HG03103 (cell line): ENCODE measurements around the gene NACC1.
"Not testable (repeated sequence)": the region's sequence is repeated elsewhere in the genome, so short reads cannot be mapped to it uniquely, and the experiment has no call there.

Experiments used
- ATAC-seq: cut with Tn5 transposase; IDR thresholded peaks from one replicate; pipeline ENCODE4 v1.9.1; 2021; ENCODE audit warnings: low read depth; ENCODE audit not compliant: unreplicated experiment

Gene NACC1

DNA sequence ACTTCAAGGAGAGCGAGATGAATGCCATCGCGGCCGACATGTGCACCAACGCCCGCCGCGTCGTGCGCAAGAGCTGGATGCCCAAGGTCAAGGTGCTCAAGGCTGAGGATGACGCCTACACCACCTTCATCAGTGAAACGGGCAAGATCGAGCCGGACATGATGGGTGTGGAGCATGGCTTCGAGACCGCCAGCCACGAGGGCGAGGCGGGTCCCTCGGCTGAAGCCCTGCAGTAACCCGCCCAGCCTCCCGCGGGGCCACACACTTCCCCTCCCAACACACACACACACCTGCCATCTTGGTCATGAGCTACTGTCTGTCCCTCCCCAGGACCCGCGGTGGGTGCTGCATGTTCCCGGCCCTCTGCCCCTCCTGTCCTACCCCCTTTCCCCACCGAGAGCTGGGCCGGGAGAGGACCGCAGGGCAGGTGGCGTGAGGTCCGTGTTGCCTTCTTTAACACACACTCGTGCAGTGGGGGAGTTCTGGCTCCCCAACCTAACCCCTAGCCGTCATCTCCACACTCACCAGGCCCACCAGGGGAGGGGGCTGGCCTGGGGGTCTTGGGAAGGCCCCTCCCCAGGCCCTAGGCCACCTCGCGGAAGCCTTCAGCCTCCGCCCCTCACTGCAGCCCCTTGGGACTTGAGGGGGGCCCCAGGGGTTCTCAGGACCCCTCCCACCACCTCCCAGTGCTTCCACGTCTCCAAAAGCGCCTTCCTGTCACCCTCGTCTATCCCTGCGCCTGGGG, 20.3 kb downstream of the NACC1 start:
- ATAC-seq: no peak

DNA sequence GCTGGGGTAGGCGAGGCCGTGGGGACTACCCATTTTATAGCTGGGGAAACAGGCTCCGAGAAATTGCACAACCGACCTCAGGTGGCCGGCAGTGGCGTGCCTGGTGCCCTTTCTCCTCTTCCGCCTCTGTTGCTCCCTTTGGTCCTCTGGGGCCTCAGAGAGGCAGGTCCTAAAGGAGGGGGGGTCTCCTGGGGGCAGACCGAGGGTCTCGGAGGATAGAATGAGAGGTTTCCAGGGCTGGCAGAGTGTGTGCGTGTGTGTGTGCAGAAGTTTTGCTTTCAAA, 20.8 kb downstream of the NACC1 start:
- no peak for ATAC-seq

DNA sequence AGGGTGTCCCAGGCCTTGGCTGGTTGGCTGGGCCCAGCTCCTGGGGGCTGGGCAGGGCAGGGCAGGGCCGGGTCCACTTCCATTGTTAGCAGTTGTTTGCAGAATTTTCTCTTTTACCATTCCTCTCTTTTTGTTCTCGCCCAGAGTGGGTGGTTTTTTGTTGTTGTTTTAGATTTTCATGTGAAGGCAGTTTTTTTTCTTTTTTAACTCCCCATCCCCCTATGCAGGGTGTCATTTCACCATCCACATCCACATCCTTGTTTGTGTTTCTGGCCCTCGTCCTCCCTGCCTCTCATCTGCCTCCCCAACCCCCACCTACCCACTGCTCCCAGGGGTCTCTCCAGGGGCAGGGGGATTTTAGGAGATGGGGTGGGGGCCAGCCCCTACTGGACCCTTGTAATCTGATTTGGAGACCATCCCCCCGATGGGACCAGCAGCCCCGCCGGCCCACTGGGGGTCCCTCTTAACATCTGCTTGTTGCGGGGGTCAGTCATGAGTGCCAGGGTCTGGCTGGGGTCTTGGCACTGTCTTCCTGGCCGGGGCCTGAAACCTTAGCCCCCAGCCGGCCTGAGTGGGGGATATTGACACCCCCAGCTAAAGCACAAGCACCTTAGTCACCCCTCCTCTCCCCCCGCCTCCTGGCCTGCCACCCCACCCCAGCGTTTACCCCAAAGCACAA, 21.7 kb downstream of the NACC1 start:
- ATAC-seq: no peak

DNA sequence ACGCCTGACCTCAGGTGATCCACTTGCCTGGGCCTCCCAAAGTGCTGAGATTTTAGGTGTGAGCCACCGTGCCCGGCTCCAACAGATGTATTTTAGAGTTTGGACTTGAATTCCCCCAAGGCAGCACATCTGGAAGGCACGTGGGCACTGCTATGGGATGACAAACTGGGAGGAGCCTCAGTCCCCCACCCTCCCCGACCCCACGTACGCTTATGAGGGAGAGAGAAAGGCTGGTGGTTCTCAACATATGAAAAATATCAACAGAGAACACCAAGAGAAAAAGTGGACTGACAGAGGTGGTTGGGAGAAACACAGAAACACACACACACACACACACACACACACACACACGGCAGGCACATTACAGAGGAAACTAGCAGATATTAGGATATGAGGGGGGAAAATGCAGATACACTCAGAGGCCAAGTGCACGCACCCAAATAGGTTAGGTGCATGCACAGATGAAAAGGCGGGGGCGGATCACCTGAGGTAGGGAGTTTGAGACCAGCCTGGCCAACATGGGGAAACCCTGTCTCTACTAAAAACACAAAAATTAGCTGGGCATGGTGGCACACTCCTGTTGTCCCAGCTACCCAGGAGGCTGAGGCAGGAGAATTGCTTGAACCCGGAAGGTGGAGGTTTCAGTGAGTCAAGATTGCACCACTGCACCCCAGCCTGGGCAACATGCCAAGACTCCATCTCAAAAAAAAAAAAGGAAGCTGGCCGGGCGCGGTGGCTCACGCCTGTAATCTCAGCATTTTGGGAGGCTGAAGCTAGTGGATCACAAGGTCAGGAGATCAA, 28.9 kb downstream of the NACC1 start:
- no peak for ATAC-seq

DNA sequence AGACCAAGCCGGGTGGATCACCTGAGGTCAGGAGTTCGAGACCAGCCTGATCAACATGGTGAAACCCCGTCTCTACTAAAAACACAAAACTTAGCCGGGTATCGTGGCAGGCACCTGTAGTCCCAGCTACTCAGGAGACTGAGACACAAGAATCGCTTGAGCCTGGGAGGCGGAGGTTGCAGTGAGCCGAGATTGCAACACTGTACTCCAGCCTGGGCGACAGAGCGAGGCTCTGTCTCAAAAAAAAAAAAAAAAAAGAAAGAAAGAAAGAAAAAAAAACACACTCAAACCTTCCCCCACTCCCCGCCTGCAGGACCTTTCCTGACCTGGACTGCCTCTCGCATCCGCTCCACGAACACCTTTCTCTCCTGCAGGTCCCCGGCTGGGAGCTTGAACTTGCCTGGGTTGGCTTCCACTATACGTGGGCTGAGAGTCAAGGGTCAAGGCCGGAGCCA, 31.1 kb downstream of the NACC1 start:
- ATAC-seq: not testable (repeated sequence)

DNA sequence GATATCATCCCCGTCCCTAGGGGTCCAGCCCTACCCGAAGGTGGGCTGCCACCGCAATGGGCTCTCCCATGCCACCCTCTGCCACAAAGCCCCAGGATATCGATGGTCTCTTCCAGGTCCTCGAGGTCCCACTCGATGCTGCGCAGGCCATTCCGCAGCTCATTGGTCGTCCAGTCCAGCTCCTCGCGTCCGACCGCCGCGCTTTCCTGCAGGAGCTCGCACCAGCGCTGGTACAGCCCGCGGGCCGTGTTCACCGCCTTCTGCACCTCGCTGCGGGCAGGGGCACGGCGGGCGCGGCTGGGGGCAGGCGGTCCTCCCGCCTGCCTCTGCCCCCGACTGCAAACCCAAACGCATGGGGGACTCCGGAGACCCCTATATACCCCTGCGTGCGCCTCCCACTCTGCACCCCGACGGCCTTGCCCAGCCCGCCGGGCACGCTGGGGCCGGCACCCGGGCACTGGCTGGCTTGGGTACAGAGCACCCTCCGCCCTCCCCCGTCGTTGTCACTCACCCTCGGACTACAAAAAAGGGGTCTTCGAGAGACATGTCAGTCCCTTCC, 31.6 kb downstream of the NACC1 start:
- ATAC-seq: no peak

DNA sequence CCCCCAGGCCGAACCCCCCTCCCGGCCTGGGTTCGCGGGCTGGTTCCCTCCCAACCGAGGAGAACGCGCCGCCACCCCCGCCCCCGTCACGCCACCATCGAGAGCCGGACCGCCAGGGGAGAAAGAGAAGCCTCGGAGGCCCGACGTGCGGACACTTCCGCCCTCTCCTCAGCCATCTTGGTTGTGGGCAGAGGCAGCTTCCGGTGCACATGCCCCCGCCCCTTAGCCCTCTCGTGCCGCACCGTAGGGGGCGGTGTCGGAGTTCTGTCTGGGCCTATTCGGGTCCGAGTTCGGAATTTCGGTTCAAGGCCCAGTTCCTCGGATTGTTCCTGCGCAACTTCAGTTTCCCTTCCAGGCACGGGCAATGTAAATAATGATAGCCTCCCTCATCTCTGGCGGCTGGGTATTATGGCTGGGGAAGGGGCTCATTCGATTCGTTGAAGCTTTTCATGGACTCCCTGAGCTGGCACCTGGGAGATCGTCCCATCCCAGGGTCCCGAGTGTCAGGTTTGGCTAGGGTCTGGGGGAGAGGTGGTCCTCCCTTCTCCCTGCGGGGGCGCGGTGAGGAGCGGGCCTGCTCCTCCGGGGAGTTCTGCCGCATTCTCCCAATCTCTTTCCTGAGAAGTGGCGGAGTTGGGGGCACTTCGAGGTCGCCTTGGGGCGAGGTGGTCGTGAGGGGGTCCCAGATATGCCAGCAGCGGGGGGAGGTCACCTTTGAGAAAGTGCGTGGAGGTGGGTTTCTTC, 32.3 kb downstream of the NACC1 start, which contains the start of the genes IER2 and STX10:
TSS of gene IER2 (plus strand) at position 225 of the 744 bp plus-strand sequence. CDS start 2,776 bp downstream, outside the sequence.
TSS of gene STX10 (minus strand) at position 189 of the 744 bp plus-strand sequence. CDS start 202 bp downstream, outside the sequence.
- no peak for ATAC-seq

DNA sequence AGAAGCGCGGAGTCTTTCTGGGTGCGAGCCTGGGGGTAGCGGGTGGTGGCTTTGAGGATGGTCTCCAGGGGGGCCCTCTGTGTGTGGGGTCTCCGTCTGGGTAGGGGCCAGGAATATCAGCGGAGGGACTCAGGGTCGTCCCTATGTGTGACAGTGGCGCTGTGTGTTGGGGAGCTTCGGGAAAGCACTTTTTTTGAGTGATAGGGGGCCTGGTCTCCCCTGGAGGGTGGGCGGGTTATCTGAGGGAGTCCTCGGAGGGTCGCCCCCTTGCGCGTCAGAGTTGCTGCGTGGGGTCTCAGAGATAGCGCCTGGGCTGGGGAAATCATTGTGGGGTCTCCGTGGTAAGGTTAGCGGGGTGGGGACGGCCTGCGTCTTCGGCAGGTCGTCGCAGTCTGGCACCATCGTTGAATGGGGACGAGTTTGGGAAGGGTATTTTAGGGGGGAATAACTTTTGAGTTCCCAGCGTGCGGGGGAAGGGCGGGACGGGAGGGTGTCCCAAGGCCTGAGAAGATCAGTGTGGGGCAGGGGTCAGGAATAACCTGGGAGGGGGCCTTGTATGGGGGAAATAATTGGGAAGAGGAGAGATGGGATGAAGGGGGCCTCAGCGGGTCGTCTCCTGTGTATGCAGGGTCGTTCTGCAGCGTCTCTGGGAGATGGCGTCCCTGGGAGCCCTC, 33.0 kb downstream of the NACC1 start:
- ATAC-seq: no peak

DNA sequence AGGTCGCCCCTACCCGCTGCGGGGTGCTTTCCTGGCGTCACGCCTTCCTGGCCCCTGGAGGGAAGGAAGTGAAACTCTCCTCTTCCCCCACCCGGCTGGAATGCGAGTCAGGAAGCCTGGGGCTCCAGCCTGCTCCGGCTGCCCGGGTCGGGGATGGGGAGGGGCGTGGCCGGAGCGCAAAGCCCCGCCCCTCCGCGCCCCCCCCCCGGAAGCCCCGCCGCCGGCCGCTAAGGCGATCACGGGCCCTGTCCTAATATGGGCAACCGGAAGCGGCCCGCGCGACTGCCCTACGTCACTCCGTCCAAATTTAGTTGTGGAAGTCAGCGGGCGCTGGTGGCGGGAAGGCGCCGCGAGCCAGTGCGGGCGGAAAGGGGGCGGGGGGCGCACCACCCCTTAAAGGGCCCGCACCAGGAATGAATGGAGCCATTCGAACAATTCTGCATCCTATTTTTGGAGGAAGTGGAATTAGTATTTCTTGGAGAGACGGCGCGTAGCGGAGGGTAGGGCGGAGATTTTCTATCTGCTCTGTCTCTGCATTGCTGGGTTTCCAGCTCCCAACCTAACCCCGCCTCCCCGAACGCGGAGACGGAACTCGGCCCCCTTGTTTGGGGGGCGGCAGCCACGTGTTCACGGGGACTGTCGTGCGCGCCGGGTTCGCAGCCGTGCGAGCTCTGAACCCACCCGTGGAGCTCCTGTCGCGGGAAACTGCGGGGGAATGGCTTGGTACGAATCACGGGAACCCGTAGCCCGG, 33.7 kb downstream of the NACC1 start:
- ATAC-seq: no peak

DNA sequence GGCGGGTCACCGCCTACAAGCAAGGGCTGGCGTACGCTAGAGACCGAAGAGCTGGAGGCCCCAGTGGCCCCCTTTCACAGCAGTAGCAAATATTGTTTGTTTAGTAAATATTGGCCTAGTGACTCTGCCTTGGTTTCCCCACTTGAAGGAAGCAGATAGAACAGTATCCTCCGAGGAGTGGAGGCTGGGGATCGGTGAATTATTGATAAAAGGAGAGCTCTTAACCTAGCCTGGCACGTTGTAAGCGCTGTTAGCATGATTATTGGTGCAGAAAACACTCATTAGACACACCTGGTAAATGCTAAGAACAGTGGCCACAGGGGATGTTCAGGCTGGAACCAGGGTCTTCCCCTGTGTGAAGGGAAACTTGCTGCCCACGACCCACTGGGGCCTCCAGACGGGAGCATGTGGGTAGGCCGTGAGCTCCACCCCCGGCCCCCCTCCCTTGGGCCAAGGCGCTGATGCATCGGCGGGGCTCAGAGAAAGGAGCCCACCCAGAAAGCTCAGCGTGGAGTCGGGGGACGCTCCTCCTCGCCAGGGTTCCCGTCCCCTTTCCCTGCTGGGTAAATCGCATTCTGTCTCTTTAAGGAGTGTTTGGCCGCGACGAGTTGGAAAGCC, 34.4 kb downstream of the NACC1 start:
- ATAC-seq: no peak

DNA sequence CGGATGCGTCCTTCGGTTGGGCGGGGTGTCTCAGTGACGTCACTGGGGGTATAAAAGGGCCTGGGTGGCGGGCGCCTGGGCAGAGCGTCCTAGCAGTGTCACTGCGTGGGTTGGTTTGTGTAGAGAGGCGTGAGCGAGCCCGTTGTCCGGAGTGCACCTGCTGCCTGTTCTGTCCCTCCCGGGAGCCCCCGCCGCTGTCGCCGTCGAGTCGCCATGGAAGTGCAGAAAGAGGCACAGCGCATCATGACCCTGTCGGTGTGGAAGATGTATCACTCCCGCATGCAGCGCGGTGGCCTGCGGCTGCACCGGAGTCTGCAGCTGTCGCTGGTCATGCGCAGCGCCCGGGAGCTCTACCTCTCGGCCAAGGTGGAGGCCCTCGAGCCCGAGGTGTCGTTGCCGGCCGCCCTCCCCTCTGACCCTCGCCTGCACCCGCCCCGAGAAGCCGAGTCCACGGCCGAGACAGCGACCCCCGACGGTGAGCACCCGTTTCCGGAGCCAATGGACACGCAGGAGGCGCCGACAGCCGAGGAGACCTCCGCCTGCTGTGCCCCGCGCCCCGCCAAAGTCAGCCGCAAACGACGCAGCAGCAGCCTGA, 35.0 kb downstream of the NACC1 start:
- ATAC-seq: no peak

DNA sequence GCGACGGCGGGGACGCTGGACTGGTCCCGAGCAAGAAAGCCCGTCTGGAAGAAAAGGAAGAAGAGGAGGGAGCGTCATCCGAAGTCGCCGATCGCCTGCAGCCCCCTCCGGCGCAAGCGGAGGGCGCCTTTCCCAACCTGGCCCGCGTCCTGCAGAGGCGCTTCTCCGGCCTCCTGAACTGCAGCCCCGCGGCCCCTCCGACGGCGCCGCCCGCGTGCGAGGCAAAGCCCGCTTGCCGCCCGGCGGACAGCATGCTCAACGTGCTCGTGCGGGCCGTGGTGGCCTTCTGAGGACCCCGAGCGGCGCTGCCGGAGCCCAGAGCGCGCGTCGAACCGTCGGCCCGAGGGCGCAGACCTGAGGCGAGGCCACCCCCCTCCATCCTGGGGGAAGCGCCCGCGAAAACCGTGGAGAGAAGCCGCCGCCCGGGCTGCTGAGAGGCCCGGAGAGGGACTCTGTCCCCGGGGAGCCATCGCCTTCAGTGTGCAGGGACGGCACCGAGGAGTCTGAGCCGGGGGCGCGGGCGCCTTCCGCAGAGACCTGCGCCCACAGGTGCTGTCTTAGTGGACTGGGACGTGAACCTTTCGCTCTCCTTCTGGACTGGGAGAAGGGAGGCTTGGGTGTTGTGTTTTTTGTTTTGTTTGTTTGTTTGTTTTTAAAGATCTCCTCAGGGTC, 35.6 kb downstream of the NACC1 start:
- ATAC-seq: no peak

DNA sequence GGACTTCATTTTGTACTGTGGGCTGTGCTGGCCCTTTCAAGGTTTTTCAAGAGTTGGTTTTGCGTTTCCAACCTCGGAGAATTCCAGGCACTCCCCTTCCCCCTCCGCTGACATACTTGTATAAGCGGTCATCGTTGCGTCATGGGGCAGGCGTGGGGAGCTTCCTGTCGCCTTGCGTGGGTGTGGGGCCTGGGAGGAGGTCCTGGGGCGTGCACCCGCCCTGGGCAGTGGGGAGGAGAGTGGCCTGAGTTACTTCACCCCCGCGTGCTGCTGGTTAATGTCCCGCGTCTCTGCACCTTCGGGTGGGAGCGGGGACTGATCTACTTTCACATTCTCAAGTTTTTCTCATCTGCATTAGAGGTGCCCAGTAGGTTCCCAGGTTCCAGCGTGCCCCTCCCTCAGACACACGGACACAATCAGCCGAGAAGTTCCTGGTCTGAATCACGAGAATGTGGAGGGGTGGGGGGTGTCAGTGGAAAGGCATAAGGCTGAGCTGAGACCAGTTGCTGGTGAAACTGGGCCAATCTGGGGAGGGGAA, 36.2 kb downstream of the NACC1 start:
- no peak for ATAC-seq

DNA sequence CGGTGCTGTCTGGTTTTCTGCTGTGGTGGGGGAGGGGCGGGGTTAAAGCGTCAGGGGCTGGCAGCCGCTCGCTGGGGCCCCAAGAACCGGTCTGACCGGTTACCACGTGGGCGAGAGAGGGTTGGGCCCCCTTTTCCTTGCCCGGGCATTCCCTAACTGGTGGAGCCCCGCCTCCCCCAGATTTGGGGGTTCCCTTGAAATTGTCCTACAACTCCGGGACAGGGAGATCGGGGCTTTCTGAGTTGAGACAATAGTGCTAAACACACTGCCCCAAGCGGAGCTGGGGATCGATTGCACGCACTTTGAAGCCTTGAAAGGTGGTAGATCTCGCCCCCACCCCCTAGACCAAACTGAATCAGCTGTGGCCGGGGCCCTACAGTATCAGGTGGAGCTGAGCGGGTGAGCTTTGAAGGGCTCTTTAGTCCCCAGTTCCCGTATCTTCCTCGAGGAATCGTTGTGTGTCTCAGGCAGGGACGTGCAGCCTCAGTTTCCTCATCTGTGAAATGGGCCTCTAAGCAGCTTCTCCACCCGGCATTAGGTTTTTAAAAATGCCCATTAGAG, 36.9 kb downstream of the NACC1 start:
- no peak for ATAC-seq

DNA sequence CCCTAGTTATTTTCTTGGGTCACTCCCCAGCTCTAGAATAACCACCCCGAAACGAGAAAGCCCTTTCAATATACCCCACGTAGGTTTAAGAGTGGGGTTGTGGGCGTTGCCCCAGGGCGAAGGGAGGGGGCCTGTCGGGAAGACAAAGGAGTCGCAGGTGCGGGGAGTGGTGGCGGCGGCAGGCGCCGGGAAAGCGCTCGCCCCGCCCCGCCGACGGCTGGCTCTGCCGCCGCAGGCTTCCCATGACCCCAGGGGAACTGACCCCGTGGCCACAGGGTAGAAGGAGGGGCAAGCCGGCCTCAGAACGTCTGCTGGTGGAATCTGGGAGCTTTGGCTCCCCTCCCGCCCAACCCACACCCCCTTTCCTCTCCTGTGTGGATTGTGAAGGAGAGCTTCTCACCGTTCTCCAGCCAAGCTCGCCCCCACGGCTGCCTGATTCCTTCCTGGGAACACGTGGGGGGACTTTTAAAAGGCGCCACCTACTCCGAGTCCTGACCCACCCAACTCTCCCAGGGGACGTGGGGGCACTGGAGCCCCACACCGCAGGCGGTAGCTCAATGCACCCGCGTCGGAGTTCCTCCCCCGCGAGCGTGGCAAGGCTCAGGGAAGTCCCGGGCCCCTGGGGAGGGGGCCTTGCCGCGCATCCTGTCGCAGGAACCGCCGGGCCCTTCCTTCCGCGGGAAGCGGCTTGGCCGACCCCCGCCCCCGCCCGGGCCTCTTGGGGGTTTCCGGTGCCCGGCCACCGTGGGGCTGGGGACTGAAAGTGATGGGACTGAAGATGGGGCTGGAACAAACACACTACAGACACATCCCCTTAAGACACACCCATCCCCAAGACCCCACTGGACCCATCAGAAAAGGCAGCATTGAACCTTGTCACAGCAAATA, 37.7 kb downstream of the NACC1 start:
- no peak for ATAC-seq

DNA sequence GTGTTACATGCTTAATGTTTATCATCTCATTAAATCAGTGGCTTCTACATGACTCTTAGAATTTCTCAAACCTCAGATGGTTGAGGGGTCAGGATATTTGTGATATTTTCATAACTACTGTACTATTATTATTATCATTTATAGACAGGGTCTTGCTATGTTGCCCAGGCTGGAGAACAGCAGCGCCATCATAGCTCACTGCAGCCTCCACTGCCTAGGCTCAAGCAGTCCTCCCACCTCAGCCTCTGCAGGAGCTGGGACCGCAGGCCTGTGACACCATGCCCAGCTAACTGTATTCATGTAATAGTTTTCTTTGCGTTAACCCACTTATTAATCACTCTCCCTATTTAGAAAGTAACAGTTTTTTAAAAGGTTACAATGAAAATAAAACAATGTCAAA, 41.6 kb downstream of the NACC1 start:
- ATAC-seq: no peak
